ENCODE results near the gene SGTB.
"Not testable (repeated sequence)": the region's sequence is repeated elsewhere in the genome, so short reads cannot be mapped to it uniquely, and the experiment has no call there.

The SGTB gene

GRCh38 chr5:65734196-65734775 is 12.4 kb upstream of the SGTB start:
- FAIRE-seq; DNase-seq (ENCODE audit: low spot score): not testable (repeated sequence)

GRCh38 chr5:65732046-65732445 is 10.1 kb upstream of the SGTB start:
- not testable (repeated sequence) for FAIRE-seq; DNase-seq (ENCODE audit: low spot score)

GRCh38 chr5:65730910-65731309 is 9.0 kb upstream of the SGTB start:
- FAIRE-seq (no peak), DNase-seq (ENCODE audit: low spot score) (no peak)

- FAIRE-seq: no peak
- no peak for DNase-seq (ENCODE audit: low spot score)
Observed at GRCh38 chr5:65728218-65728617, 6.3 kb upstream of the SGTB start.

- FAIRE-seq (no peak), DNase-seq (ENCODE audit: low spot score) (no peak)
Observed at GRCh38 chr5:65727491-65728156, 5.7 kb upstream of the SGTB start.

- FAIRE-seq (no peak), DNase-seq (ENCODE audit: low spot score) (no peak)
Observed at GRCh38 chr5:65722575-65723403, 880 bp upstream of the SGTB start.

GRCh38 chr5:65721050-65721719 is 724 bp downstream of the SGTB start:
- no peak for FAIRE-seq

GRCh38 chr5:65718576-65719310 is 3.2 kb downstream of the SGTB start:
- DNase-seq (ENCODE audit: low spot score): no peak
- FAIRE-seq: no peak

More at GRCh38 chr5:65721050-65721719, 724 bp downstream of the SGTB start:
- DNase-seq (ENCODE audit: low spot score): peak; percentile 26

- FAIRE-seq (no peak), DNase-seq (ENCODE audit: low spot score) (no peak)
Observed at GRCh38 chr5:65708145-65708544, 13.8 kb downstream of the SGTB start.

GRCh38 chr5:65707663-65708062 is 14.2 kb downstream of the SGTB start:
- no peak for DNase-seq (ENCODE audit: low spot score)
- FAIRE-seq: no peak

GRCh38 chr5:65704621-65705239 is 17.2 kb downstream of the SGTB start:
- FAIRE-seq: no peak
- no peak for DNase-seq (ENCODE audit: low spot score)

GRCh38 chr5:65702036-65702435 is 19.9 kb downstream of the SGTB start:
- no peak for FAIRE-seq

GRCh38 chr5:65699338-65699737 is 22.6 kb downstream of the SGTB start:
- FAIRE-seq (no peak), DNase-seq (ENCODE audit: low spot score) (no peak)

More at GRCh38 chr5:65702036-65702435, 19.9 kb downstream of the SGTB start:
- DNase-seq (ENCODE audit: low spot score): no peak

GRCh38 chr5:65696892-65697291 is 25.0 kb downstream of the SGTB start:
- FAIRE-seq (no peak), DNase-seq (ENCODE audit: low spot score) (no peak)

GRCh38 chr5:65695896-65696295 is 26.0 kb downstream of the SGTB start:
- DNase-seq (ENCODE audit: low spot score) (no peak), FAIRE-seq (no peak)

GRCh38 chr5:65695162-65695755 is 26.6 kb downstream of the SGTB start:
- DNase-seq (ENCODE audit: low spot score): no peak
- no peak for FAIRE-seq

- DNase-seq (ENCODE audit: low spot score) (no peak), FAIRE-seq (no peak)
Observed at GRCh38 chr5:65693121-65693520, 28.8 kb downstream of the SGTB start.

- DNase-seq (ENCODE audit: low spot score) (no peak), FAIRE-seq (no peak)
Observed at GRCh38 chr5:65682148-65682547, 39.8 kb downstream of the SGTB start.

- FAIRE-seq; DNase-seq (ENCODE audit: low spot score): not testable (repeated sequence)
Observed at GRCh38 chr5:65676056-65676455, 45.9 kb downstream of the SGTB start.

- FAIRE-seq (no peak), DNase-seq (ENCODE audit: low spot score) (no peak)
Observed at GRCh38 chr5:65674749-65675148, 47.2 kb downstream of the SGTB start.

Measured in RCC 7860 (cell line).